Osteoblast (primary cell): ENCODE measurements around the gene ARNT2. TPM values are rescaled to one million over a fixed set of nuclear protein-coding genes. Genes with fewer than 3 reads are reported as not detected.

Experiments used
- DNase-seq: peaks from one replicate; pipeline ENCODE4 v3.0.0; 2011; ENCODE audit warnings: low spot score, mixed read lengths; ENCODE audit not compliant: insufficient read length; ENCODE audit errors: missing footprints
- H2AFZ ChIP-seq: 2 replicates; pipeline ENCODE4 v1.6.0; 2011; ENCODE audit warnings: mild to moderate bottlenecking, low read length
- H3K27ac ChIP-seq: 2 replicates; pipeline ENCODE4 v1.5.1; 2011; ENCODE audit warnings: mild to moderate bottlenecking, low read depth, low read length, moderate library complexity
- H3K27me3 ChIP-seq: 2 replicates; pipeline ENCODE4 v1.6.0; 2012; ENCODE audit warnings: mild to moderate bottlenecking, control low read depth, inconsistent platforms, low read length, moderate library complexity; ENCODE audit not compliant: insufficient read depth
- H3K36me3 ChIP-seq: 2 replicates; pipeline ENCODE4 v1.5.1; 2011; ENCODE audit warnings: mild to moderate bottlenecking, low read length, control low read depth, moderate library complexity; ENCODE audit not compliant: insufficient read depth
- H3K4me1 ChIP-seq: 2 replicates; pipeline ENCODE4 v1.5.1; 2011; ENCODE audit warnings: mild to moderate bottlenecking, low read length, control low read depth, moderate library complexity; ENCODE audit not compliant: insufficient read depth
- H3K4me2 ChIP-seq: 2 replicates; pipeline ENCODE4 v1.6.0; 2011; ENCODE audit warnings: mild to moderate bottlenecking, low read length; ENCODE audit not compliant: insufficient read depth
- H3K4me3 ChIP-seq: fragments of 200-600 bp; sonication (generic); 3 replicates; pipeline ENCODE4 v1.5.1; 2012; ENCODE audit warnings: mild to moderate bottlenecking, low read length, inconsistent platforms; ENCODE audit not compliant: insufficient read depth
- H3K79me2 ChIP-seq: 2 replicates; pipeline ENCODE4 v1.6.0; 2012; ENCODE audit warnings: mild to moderate bottlenecking, low read length, control low read depth, inconsistent platforms; ENCODE audit not compliant: insufficient read depth
- H3K9me3 ChIP-seq: 2 replicates; pipeline ENCODE4 v1.5.1; 2011; ENCODE audit warnings: low read depth, low read length, control low read depth
- H4K20me1 ChIP-seq: 2 replicates; pipeline ENCODE4 v1.6.0; 2012; ENCODE audit warnings: mild to moderate bottlenecking, low read length, control low read depth; ENCODE audit not compliant: insufficient read depth
- total RNA-seq: library from RNA; depleted of rRNA; stranded (reverse); fragments of >200 nt; gene quantifications from 2 replicates; pipeline ENCODE4 v1.2.3, GENCODE V29; 2012
- TF ChIP-seq, protein P1 (sequence below): IDR thresholded peaks from 2 replicates; pipeline ENCODE4 v1.5.1; 2011; ENCODE audit warnings: mild to moderate bottlenecking, low read depth, low read length, moderate library complexity; ENCODE audit errors: extremely low read depth

The ARNT2 gene
- total RNA-seq, 1 donor, result 30.0 TPM

DNA sequence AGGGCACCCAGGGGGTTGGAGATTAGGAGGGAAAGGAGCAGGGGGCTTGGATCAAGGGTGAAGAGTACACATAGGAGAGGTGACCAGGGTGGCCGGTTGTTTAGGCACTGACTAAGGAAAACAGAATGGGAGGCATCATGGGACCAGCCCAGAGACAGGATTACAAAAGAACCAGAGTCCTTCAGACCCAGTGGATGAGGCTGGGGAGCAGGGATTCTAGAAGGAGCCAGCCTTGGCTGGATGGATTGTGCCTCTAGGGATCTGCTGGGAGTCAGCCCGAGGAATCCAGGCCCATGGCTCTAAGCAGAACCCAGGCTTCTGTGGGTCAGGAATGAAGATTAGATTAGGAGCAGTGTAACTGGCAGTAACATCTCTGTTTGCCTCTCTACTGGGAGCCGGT is 98.6 kb downstream of the ARNT2 start:
- Histone ChIP-seq H2AFZ (no peak overlapping the region), H3K79me2 (no peaks in the 10 kb centered on the region), H3K4me3 (no peak overlapping the region), H3K36me3 (no peaks in the 10 kb centered on the region), H3K4me2 (no peak overlapping the region), H3K27me3 (no peaks in the 10 kb centered on the region), H3K9me3 (no peaks in the 10 kb centered on the region), H4K20me1 (no peaks in the 10 kb centered on the region), H3K27ac (no peak overlapping the region), H3K4me1 (peaks cover 26% of the 10 kb centered on the region)
- no peak for DNase-seq
- TF ChIP-seq, protein P1, sequence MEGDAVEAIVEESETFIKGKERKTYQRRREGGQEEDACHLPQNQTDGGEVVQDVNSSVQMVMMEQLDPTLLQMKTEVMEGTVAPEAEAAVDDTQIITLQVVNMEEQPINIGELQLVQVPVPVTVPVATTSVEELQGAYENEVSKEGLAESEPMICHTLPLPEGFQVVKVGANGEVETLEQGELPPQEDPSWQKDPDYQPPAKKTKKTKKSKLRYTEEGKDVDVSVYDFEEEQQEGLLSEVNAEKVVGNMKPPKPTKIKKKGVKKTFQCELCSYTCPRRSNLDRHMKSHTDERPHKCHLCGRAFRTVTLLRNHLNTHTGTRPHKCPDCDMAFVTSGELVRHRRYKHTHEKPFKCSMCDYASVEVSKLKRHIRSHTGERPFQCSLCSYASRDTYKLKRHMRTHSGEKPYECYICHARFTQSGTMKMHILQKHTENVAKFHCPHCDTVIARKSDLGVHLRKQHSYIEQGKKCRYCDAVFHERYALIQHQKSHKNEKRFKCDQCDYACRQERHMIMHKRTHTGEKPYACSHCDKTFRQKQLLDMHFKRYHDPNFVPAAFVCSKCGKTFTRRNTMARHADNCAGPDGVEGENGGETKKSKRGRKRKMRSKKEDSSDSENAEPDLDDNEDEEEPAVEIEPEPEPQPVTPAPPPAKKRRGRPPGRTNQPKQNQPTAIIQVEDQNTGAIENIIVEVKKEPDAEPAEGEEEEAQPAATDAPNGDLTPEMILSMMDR, result no peak

DNA sequence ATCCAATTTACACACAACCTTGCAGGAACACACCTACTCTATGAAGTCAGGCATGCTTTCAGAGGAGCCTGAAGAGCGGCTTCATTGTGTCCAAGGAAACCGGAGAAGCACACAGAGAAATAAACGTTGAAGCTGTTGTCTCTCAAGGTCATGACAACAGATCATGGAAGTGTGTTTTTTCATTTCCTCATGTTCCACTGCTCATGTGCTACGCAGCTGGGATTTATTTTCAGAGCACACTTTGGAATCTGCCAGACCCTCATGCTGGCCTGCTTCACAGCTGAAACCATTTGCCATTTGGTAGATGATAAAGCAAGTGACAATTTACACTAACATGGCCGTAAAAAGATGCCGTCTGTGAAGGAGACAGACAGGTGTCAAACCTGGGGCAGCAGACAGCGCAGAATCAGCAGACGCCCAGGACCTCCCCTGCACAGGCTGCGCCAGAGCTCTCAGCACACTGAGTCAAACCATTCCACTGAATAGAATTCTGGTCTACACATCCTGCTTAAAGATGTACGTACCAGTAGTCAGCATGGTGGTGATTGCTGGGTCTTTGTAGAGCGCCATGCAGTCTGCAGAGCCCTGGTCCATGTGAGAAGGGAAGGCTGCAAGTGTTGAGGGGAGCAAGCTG is 99.3 kb downstream of the ARNT2 start:
- H3K9me3 ChIP-seq, result no peaks in the 10 kb centered on the region
- no peak overlapping the region for H3K4me2 ChIP-seq
- no peak overlapping the region for H3K4me3 ChIP-seq
- H3K36me3 ChIP-seq, result no peaks in the 10 kb centered on the region
- no peaks in the 10 kb centered on the region for H3K79me2 ChIP-seq
- H2AFZ ChIP-seq, result no peak overlapping the region
- DNase-seq, result peak; percentile 58
- TF ChIP-seq, protein P1, result no peak
- no peak overlapping the region for H3K27ac ChIP-seq
- no peaks in the 10 kb centered on the region for H3K27me3 ChIP-seq
- H3K4me1 ChIP-seq, result peaks cover 32% of the 10 kb centered on the region
- no peaks in the 10 kb centered on the region for H4K20me1 ChIP-seq

DNA sequence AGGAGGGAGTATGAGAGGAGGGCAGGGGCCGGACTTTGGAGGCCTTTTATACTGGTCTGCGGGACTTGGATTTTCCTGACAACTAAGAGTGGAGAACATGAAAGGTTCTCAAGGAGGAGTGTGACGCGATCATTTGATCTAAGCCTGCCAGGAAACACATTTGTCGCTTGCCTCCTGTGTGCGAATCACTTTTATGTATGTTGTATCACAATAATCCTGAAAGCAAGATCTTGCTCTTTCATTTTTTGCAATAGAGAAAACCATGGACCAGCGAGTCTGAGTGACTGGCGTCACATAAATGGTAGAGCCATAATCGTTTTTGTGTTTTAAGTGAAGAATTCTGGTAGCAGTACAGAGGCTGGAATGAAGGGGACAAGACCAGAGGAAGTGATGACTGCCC is 100.7 kb downstream of the ARNT2 start:
- TF ChIP-seq, protein P1, result no peak
- H3K27ac ChIP-seq, result no peak overlapping the region
- no peaks in the 10 kb centered on the region for H3K79me2 ChIP-seq

DNA sequence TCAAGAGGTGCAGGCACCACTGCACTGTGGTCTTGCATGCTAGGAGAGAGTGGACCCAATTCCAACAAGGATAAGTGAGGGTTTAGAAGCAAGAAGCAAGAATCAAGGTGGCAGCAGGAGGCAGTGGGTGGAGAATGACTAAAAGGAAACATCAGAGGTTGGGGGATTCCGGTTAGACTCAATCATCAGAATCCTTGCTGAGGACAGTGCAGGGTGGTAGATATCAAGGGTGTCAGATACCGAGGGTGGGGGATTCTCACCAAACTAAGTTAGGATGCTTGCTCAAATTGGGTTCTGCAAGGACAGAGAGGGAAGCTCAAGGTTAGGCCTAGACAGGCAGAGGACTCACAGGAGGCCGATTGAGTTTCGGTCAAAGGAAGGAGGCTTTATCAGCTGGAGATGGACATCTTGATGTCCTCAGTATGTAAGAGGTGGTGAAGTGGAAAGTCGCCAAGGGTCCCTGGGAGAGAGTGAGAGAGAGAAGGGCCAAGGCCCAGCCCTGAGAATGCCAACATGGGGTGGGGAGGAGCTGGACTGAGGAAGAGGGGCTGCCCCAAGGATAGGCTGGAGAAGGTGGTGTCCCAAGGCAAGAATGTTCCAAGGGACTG is 102.2 kb downstream of the ARNT2 start:
- peak overlapping the region; percentile 56 for H3K27ac ChIP-seq
- H3K4me3 ChIP-seq, result no peak overlapping the region
- no peaks in the 10 kb centered on the region for H3K9me3 ChIP-seq
- no peaks in the 10 kb centered on the region for H3K36me3 ChIP-seq
- H2AFZ ChIP-seq, result no peak overlapping the region
- H4K20me1 ChIP-seq, result no peaks in the 10 kb centered on the region
- peaks cover 29% of the 10 kb centered on the region for H3K4me1 ChIP-seq
- DNase-seq, result peak; percentile 35
- no peaks in the 10 kb centered on the region for H3K27me3 ChIP-seq
- no peaks in the 10 kb centered on the region for H3K79me2 ChIP-seq
- no peak overlapping the region for H3K4me2 ChIP-seq
- TF ChIP-seq, protein P1, result no peak

More for the DNA sequence above, 100.7 kb downstream of the ARNT2 start:
- Histone ChIP-seq H3K4me3 (no peak overlapping the region), H2AFZ (no peak overlapping the region), H3K4me2 (no peak overlapping the region), H3K4me1 (peaks cover 37% of the 10 kb centered on the region), H3K9me3 (no peaks in the 10 kb centered on the region), H3K27me3 (no peaks in the 10 kb centered on the region), H3K36me3 (no peaks in the 10 kb centered on the region), H4K20me1 (no peaks in the 10 kb centered on the region)
- DNase-seq, result no peak
